Hematopoietic multipotent progenitor cell treated with erythropoietin and hydrocortisone succinate and interleukin-3 and kit ligand, for 17 days (in vitro differentiated cells): ENCODE results near the gene TNPO1.
"Not testable (repeated sequence)": the region's sequence is repeated elsewhere in the genome, so short reads cannot be mapped to it uniquely, and the experiment has no call there.

ENCODE experiments used
- DNase-seq: peaks from one replicate; pipeline ENCODE4 v3.0.0-alpha.2; 2015; ENCODE audit warnings: low spot score

The TNPO1 gene

DNA sequence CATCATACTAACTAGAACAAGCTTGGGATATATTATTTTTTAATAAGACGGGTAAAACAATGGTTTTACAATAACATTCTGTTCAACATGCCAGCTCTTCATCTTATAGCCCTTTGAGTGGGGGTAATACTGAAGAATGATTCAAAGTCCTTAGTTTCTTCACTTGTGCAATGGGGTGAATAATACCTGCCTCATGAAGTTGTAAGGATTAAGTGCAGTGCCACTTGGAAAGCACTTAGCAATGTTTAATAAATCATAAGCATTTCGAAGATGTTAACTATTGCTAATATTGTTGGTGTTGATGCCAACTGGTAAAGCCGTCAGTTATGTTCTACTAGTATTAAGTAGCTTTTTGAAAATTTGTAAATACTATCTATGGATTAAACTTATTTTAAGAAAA, 38.0 kb downstream of the TNPO1 start:
- no peak for DNase-seq

- DNase-seq = no peak
Measured at GRCh38 chr5:72855821-72856220, 39.4 kb downstream of the TNPO1 start.

DNA sequence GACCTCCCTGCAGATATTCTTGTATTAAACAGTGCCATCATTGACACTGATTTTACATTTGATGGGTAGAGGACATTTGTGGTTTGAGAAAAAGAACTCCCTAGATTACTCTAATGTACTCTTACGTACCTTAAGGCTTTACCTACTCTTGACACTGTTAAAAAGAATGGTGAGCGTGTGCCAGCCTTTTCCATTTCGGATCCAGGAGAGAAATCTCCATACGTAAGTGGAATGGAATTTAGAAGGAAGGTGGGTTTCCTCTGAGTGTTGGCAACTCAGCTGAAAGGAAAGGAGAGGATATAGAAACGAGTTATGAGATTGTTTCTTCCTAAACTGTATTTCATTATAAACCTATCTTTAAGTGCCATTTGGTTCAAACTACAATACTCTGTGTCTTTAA, 40.9 kb downstream of the TNPO1 start:
- DNase-seq = no peak

GRCh38 chr5:72859127-72859526, 42.7 kb downstream of the TNPO1 start:
- DNase-seq = no peak

- no peak for DNase-seq
Measured at GRCh38 chr5:72860499-72860898, 44.0 kb downstream of the TNPO1 start.

- no peak for DNase-seq
Measured at GRCh38 chr5:72871366-72872024, 55.0 kb downstream of the TNPO1 start.

GRCh38 chr5:72878854-72879253, 62.4 kb downstream of the TNPO1 start:
- no peak for DNase-seq

DNA sequence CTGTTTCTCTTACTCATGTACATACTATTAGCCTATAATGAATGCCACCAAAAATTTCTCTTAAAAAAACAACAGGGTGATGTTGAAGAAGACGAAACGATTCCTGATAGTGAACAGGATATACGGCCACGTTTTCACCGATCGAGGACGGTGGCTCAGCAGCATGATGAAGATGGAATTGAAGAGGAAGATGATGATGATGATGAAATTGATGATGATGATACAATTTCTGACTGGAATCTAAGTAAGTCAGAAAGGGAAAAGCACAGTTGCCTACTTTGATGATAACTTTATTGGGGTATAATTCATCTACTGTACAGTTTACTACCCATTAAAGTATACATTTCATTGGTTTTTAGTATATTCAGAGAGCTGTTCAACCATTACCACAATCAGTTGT, 66.5 kb downstream of the TNPO1 start:
- no peak for DNase-seq

DNA sequence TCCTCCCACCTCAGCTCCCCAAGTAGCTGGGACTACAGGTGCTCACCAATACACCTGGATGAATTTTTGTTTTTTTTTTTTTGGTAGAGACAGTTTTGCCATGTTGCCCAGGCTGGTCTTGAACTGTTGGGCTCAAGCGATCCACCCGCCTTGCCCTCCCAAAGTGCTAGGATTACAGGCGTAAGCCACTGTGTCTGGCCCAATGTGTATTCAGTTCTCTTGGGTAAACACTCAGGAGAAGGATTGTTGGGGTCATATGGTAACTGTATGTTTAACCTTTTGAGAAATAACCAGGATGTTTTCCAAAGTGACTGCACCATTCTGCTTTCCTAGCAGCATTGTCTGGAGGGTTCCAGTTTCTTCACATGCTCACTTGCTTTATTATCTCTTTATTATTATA, 67.4 kb downstream of the TNPO1 start:
- DNase-seq = no peak

GRCh38 chr5:72884892-72885291, 68.4 kb downstream of the TNPO1 start:
- no peak for DNase-seq

GRCh38 chr5:72885824-72886223, 69.4 kb downstream of the TNPO1 start:
- DNase-seq = no peak

- no peak for DNase-seq
Measured at GRCh38 chr5:72888595-72888994, 72.1 kb downstream of the TNPO1 start.

- no peak for DNase-seq
Measured at GRCh38 chr5:72889324-72889723, 72.9 kb downstream of the TNPO1 start.

GRCh38 chr5:72892846-72893245, 76.4 kb downstream of the TNPO1 start:
- no peak for DNase-seq

DNA sequence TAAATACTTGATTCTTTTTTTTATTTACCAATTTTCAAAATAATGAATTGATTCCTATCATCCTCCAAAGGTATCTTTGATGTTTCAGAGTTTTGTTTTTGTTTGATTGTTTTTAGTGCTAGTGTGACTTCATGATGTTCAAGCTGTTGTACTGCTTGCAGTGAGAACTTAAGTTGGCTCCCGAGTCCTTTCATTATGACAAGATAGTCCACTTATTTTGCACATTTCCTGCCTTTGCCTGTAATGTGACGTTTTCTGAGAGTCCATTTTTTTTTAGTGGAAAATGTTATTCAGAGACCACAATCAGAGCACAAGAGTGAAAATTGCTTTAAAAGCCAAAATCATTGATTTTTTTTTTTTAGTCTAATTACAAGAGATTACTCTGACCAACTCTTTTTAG, 79.3 kb downstream of the TNPO1 start:
- DNase-seq = no peak

GRCh38 chr5:72906806-72907205, 90.3 kb downstream of the TNPO1 start:
- no peak for DNase-seq

GRCh38 chr5:72908664-72909063, 92.2 kb downstream of the TNPO1 start:
- DNase-seq = no peak

DNA sequence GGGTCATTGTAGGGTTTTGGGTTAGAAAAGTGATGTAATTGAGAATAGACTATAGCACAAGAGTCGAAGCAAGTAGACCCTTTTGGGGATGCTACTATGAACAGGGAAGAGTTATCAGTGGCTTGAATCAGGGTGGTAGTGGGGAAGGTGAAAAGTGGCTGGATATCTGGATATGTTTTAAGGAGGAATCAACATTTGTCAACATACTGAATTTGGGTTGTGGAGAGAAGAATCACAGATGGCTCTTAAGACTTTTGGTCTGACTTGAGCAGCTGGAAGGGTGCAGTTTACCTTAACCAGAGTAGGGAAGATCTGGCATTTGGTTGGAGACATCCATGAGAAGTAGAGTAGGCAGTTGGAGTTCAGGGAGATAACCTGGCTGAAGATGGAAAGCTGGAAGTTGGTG, 100.9 kb downstream of the TNPO1 start:
- DNase-seq = no peak

GRCh38 chr5:72920690-72921502, 104.4 kb downstream of the TNPO1 start:
- DNase-seq = peak; percentile 81

DNA sequence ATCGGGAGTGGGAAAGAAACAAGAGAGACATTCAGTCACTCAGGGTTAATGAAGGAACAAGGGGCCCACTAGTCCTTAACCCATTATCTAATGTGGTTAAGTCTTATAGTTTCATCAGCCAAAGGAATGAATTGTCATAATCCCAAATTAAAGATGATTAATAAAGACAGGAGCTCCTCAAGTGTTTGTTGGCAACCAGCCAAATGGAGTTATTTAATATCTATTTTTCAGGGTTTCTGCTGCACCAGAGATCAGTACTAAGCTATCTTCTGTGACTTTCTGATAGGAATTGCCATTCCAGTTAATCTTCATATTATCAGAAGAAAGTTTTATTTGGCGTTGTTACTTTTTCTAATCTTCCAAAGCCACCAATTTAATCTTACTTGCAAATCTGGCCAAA, 105.4 kb downstream of the TNPO1 start:
- peak; percentile 73 for DNase-seq

- DNase-seq = no peak
Measured at GRCh38 chr5:72922422-72922821, 106.0 kb downstream of the TNPO1 start.

- DNase-seq = no peak
Measured at GRCh38 chr5:72925336-72926010, 109.0 kb downstream of the TNPO1 start.

DNA sequence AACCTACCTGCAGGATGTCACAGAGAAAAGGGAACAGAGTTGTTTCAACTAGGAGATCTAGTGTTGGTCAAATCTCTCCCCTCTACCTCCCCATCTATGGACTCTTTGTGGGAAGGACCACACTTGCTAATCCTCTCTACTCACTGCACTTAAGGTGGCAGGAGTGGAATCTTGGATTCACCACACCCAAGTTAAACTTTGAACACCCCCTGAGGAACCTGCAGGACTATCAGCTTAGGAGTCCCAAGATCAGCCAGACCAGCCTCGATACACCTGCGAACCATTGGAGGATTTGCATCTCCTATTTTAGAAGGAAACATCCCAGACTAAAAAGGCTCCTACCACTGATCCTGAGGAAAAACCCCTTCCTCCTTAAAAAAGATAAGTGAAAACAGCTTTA, 116.2 kb downstream of the TNPO1 start:
- DNase-seq = not testable (repeated sequence)
